Ascending aorta (tissue), 2 donors: ENCODE results near the gene MYBPC2. TPM values are rescaled to one million over a fixed set of nuclear protein-coding genes. Genes with fewer than 3 reads are reported as not detected.

Experiments used
- DNase-seq, 2 donors: peaks; one replicate each; pipeline ENCODE4 v3.0.0-alpha.2; 2019; ENCODE audit warnings: low spot score in 2 of 2
- H3K27ac ChIP-seq, 2 donors: fragments of 200-600 bp; sonication (generic); one replicate each; pipeline ENCODE4 v1.5.1; 2016 to 2017; ENCODE audit warnings: mild to moderate bottlenecking in 1 of 2
- H3K27me3 ChIP-seq: fragments of 200-600 bp; sonication (generic); one replicate; pipeline ENCODE4 v1.5.1; 2017
- H3K36me3 ChIP-seq, 2 donors: fragments of 200-600 bp; sonication (generic); one replicate each; pipeline ENCODE4 v1.5.1; 2016
- H3K4me1 ChIP-seq, 2 donors: fragments of 200-600 bp; sonication (generic); one replicate each; pipeline ENCODE4 v1.5.1; 2016 to 2017; ENCODE audit warnings: mild to moderate bottlenecking in 1 of 2
- H3K4me3 ChIP-seq, 2 donors: fragments of 200-600 bp; sonication (generic); one replicate each; pipeline ENCODE4 v1.5.1; 2016 to 2017; ENCODE audit warnings: mild to moderate bottlenecking in 1 of 2
- H3K9me3 ChIP-seq, 2 donors: fragments of 200-600 bp; sonication (generic); one replicate each; pipeline ENCODE4 v1.5.1; 2016
- CTCF ChIP-seq, 3 experiments: fragments of 200-600 bp in 2 of 3; fragments of 450-650 bp in 1 of 3; sonication (generic) in 2 of 3; IDR thresholded peaks; one replicate each; pipeline ENCODE4 v1.5.1; 2016 to 2019; ENCODE audit warnings: antibody characterized with exemption in 3 of 3, mild to moderate bottlenecking in 1 of 3, moderate library complexity in 1 of 3
- intact Hi-C: fragments of 100-400 bp; cut with DNase I; formaldehyde crosslinking; loops from one replicate; pipeline ENCODE4 v1.15.1; 2023
- total RNA-seq: library from RNA; depleted of rRNA; stranded (reverse); fragments of >200 nt; gene quantifications from one replicate; pipeline ENCODE4 v1.1.0, GENCODE V29; 2016

Gene MYBPC2
- total RNA-seq, 1 donor from 2014 or later, result not detected

DNA sequence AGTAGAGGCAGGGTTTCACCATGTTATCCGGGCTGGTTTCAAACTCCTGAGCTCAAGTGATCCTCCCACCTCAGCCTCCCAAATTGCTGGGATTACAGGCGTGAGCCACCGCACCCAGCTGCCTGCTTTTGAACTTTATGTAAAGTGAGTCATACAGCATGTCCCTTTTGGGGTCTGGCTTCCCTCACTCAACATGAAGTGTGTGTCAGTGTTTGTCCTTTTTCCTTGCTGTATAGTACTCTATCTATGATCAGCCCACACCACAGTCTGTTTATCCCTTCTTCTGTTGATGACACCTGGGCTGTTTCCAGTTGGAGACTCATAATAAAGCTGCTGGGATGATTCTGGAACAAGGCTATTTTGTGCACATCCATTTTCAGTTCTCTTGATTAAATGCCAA, 11.9 kb upstream of the MYBPC2 start:
- peaks cover 7% of the 10 kb centered on the region for H3K27me3 ChIP-seq

DNA sequence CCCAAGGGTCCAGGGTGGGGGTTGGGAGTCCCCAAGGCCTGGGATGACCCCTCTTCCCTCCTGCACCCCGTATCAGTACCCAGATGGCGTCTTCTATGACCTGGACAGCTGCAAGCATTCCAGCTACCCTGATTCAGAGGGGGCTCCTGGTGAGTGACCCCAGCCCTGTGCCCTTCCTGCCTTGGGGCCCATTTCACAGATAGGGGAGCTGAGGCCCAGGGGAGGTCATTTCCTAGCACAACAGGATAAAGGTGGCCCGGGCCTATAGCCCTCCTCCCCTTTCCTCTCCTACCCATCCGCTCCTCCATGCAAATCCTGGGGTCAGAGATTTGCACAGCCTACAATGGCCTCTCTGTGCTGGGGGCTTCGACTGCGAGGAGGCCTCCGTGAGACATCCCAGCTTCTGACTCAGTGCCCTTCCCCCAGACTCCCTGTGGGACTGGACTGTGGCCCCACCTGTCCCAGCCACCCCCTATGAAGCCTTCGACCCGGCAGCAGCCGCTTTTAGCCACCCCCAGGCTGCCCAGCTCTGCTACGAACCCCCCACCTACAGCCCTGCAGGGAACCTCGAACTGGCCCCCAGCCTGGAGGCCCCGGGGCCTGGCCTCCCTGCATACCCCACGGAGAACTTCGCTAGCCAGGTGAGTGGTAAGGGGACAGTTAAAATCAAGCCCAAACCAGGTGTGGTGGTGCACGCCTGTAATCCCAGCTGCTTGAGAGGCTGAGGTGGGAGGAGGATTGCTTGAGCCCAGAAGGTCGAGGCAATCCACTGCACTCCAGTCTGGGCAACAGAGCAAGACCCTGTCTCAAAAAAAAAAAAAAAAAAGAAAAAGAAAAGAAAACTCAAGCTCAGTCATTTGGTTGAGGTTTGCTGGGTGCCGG, 10.1 kb upstream of the MYBPC2 start:
- Histone ChIP-seq H3K4me3 (no peak overlapping the region), H3K4me1 (peaks cover 3 to 6% of the 10 kb centered on the region in 2 donors), H3K27ac (no peak overlapping the region), H3K9me3 (no peaks in the 10 kb centered on the region), H3K27me3 (peaks cover 7% of the 10 kb centered on the region), H3K36me3 (no peaks in the 10 kb centered on the region)
- intact Hi-C loops, result no loop called here
- no peak for TF ChIP-seq CTCF (IDR thresholded peaks at IDR 0.05)
- DNase-seq, result no peak

More for the DNA sequence above, 11.9 kb upstream of the MYBPC2 start:
- no peak overlapping the region for H3K4me3 ChIP-seq
- H3K4me1 ChIP-seq, result peaks cover 3 to 6% of the 10 kb centered on the region in 2 donors
- H3K27ac ChIP-seq, result no peak overlapping the region
- no peak for DNase-seq
- no peak for TF ChIP-seq CTCF (IDR thresholded peaks at IDR 0.05)
- intact Hi-C loops, result no loop called here
- H3K36me3 ChIP-seq, result no peaks in the 10 kb centered on the region
- no peaks in the 10 kb centered on the region for H3K9me3 ChIP-seq

DNA sequence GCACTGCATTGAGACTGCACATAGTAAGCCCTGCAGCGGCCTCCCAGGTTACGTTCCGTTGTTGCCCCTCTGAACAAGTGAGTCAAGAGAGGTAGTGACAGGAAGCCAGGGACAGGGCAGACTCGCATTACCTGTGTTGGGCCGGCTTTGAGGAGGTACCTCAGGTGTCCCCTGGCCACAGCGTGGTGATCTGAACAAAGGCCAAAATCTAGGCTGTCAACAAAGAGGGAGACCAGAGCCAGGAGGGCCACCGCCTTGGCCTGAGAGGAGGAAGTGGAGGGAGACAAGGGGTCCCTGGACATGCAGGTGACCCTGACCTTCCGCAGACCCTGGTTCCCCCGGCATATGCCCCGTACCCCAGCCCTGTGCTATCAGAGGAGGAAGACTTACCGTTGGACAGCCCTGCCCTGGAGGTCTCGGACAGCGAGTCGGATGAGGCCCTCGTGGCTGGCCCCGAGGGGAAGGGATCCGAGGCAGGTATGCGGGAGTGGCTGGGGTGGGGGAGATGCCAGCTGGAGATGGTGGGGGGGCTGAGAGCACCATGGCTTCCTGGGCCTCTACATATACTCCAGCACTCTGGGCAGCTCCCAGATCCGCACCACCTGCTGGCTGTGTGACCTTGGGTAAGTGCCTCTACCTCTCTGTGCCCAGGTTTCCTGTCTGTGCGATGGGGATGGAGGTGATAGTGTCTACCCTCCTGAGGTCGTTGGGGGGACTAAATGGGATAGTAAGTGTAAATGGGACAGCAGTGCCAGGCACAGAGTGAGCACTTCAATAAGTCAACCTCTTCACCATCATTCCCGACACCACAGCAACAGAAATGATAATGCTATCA, 9.2 kb upstream of the MYBPC2 start:
- no peak for DNase-seq
- intact Hi-C loops, result no loop called here
- Histone ChIP-seq H3K36me3 (no peaks in the 10 kb centered on the region), H3K27ac (no peak overlapping the region), H3K9me3 (no peaks in the 10 kb centered on the region), H3K4me3 (no peak overlapping the region), H3K4me1 (peaks cover 3 to 6% of the 10 kb centered on the region in 2 donors), H3K27me3 (peaks cover 7% of the 10 kb centered on the region)
- no peak for TF ChIP-seq CTCF (IDR thresholded peaks at IDR 0.05)

- no peaks in the 10 kb centered on the region for H3K36me3 ChIP-seq
- H3K4me1 ChIP-seq, result no peaks in the 10 kb centered on the region
- no peak overlapping the region for H3K27ac ChIP-seq
- DNase-seq, result no peak
- intact Hi-C loops, result no loop called here
- H3K4me3 ChIP-seq, result no peak overlapping the region
- no peaks in the 10 kb centered on the region for H3K9me3 ChIP-seq
- H3K27me3 ChIP-seq, result no peaks in the 10 kb centered on the region
- TF ChIP-seq CTCF (IDR thresholded peaks at IDR 0.05), result no peak
These were observed 7.1 kb upstream of the MYBPC2 start for GRCh38 chr19:50425581-50425980.

DNA sequence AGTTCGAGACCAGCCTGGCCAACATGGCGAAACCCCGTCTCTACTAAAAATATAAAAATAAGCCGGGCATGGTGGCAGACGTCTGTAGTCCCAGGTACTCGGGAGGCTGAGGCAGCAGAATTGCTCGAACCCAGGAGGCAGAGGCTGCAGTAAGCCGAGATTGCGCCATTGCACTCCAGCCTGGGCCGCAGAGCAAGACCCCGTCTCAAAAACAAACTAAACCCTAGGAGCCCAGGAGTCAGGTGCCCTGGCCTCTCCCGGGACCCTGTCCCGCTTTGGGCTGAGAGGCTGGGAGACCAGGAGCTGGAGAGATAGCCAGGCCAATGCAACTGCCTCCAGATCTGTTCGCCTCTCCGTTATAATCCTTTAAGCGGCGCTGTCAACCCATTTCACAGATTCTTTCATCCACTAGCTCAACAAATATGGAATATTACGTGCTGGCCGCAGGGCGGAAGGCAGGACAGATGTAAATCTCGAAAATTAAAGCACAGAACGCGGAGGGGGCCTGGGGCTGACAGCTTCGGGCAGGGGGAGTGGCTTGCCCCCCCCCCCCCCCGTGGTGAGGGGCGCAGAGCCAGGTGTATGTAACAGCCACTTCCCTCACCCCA, 5.3 kb upstream of the MYBPC2 start:
- Histone ChIP-seq H3K4me3 (no peak overlapping the region), H3K27ac (no peak overlapping the region), H3K27me3 (peaks cover 12% of the 10 kb centered on the region), H3K9me3 (no peaks in the 10 kb centered on the region), H3K36me3 (no peaks in the 10 kb centered on the region), H3K4me1 (peaks cover 10% of the 10 kb centered on the region in 2 donors)
- intact Hi-C loops, result no loop called here
- DNase-seq, result no peak
- TF ChIP-seq CTCF (IDR thresholded peaks at IDR 0.05), result no peak
